Measurements from ENCODE around the gene BACH2. TPM values are rescaled to one million over a fixed set of nuclear protein-coding genes. Genes with fewer than 3 reads are reported as not detected.

BACH2 gene
- polyA plus RNA-seq, 1 donor from 2014 or later = 45.5 TPM

DNA sequence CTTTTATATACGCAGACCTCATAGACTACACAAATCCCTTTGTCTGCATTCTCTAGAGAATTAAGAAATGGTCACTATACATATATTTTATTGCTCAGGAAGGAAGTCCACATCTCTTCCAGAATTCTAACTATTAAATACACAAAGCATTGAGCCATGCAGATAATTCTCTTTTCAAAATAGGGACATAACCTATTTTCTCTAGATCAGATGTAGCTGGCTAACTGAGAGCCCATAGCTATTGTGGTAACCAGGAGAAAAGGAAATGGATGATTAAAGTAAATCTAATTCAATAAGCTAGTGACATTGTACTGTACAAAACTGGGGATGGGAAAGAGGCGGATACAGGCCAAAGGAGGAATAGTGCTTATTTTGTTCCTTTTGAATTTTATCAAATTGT lies 137.2 kb downstream of the BACH2 start:
- no peaks in the 10 kb centered on the region for H3K9me3 ChIP-seq (ENCODE audit: low read length)
- H3K4me2 ChIP-seq (ENCODE audit: low read length) = peak overlapping the region; percentile 26
- H3F3A ChIP-seq (ENCODE audit: insufficient read depth, low read length, poor library complexity, severe bottlenecking) = peaks cover 4% of the 10 kb centered on the region
- H3K9ac ChIP-seq (ENCODE audit: low read length) = no peak overlapping the region
- H3K36me3 ChIP-seq (ENCODE audit: insufficient read depth, low read length) = peaks cover 3% of the 10 kb centered on the region
- peaks cover 59% of the 10 kb centered on the region for H3K79me2 ChIP-seq (replicated peaks; ENCODE audit: insufficient read depth, low read length)
- peak overlapping the region; percentile 13 for H3K27ac ChIP-seq (ENCODE audit: low read length)
- H2AFZ ChIP-seq (ENCODE audit: low read depth, low read length) = no peak overlapping the region
- no peaks in the 10 kb centered on the region for H3K27me3 ChIP-seq (ENCODE audit: insufficient read depth, low read depth, low read length)
- no peaks in the 10 kb centered on the region for H4K20me1 ChIP-seq (ENCODE audit: insufficient read depth)
- no peak for TF ChIP-seq EP300 (conservative IDR thresholded peaks at IDR 0.05; ENCODE audit: poor library complexity, severe bottlenecking)
- no peak for TF ChIP-seq SMC3 (conservative IDR thresholded peaks at IDR 0.05; ENCODE audit: poor library complexity)
- no peak for TF ChIP-seq EZH2 (IDR thresholded peaks at IDR 0.05; ENCODE audit: borderline replicate concordance, insufficient read depth, low read length, poor library complexity, severe bottlenecking)
- TF ChIP-seq, protein P1, sequence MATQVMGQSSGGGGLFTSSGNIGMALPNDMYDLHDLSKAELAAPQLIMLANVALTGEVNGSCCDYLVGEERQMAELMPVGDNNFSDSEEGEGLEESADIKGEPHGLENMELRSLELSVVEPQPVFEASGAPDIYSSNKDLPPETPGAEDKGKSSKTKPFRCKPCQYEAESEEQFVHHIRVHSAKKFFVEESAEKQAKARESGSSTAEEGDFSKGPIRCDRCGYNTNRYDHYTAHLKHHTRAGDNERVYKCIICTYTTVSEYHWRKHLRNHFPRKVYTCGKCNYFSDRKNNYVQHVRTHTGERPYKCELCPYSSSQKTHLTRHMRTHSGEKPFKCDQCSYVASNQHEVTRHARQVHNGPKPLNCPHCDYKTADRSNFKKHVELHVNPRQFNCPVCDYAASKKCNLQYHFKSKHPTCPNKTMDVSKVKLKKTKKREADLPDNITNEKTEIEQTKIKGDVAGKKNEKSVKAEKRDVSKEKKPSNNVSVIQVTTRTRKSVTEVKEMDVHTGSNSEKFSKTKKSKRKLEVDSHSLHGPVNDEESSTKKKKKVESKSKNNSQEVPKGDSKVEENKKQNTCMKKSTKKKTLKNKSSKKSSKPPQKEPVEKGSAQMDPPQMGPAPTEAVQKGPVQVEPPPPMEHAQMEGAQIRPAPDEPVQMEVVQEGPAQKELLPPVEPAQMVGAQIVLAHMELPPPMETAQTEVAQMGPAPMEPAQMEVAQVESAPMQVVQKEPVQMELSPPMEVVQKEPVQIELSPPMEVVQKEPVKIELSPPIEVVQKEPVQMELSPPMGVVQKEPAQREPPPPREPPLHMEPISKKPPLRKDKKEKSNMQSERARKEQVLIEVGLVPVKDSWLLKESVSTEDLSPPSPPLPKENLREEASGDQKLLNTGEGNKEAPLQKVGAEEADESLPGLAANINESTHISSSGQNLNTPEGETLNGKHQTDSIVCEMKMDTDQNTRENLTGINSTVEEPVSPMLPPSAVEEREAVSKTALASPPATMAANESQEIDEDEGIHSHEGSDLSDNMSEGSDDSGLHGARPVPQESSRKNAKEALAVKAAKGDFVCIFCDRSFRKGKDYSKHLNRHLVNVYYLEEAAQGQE (IDR thresholded peaks at IDR 0.05; ENCODE audit: borderline replicate concordance) = no peak
- TF ChIP-seq POLR2AphosphoS5 (IDR thresholded peaks at IDR 0.05) = no peak
- no peak for TF ChIP-seq MXI1 (conservative IDR thresholded peaks at IDR 0.05; ENCODE audit: poor library complexity, severe bottlenecking)
- TF ChIP-seq, protein P2, sequence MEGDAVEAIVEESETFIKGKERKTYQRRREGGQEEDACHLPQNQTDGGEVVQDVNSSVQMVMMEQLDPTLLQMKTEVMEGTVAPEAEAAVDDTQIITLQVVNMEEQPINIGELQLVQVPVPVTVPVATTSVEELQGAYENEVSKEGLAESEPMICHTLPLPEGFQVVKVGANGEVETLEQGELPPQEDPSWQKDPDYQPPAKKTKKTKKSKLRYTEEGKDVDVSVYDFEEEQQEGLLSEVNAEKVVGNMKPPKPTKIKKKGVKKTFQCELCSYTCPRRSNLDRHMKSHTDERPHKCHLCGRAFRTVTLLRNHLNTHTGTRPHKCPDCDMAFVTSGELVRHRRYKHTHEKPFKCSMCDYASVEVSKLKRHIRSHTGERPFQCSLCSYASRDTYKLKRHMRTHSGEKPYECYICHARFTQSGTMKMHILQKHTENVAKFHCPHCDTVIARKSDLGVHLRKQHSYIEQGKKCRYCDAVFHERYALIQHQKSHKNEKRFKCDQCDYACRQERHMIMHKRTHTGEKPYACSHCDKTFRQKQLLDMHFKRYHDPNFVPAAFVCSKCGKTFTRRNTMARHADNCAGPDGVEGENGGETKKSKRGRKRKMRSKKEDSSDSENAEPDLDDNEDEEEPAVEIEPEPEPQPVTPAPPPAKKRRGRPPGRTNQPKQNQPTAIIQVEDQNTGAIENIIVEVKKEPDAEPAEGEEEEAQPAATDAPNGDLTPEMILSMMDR (IDR thresholded peaks at IDR 0.05; ENCODE audit: poor library complexity, severe bottlenecking) = no peak
- no peak for TF ChIP-seq RAD21 (conservative IDR thresholded peaks at IDR 0.05)
- no peak for TF ChIP-seq TAF1 (IDR thresholded peaks at IDR 0.05; ENCODE audit: low read depth)
- peak overlapping the region; percentile 29 for H3K4me3 ChIP-seq (ENCODE audit: low read length)
- no peaks in the 10 kb centered on the region for H3K9me2 ChIP-seq (ENCODE audit: insufficient read depth, low read length)

DNA sequence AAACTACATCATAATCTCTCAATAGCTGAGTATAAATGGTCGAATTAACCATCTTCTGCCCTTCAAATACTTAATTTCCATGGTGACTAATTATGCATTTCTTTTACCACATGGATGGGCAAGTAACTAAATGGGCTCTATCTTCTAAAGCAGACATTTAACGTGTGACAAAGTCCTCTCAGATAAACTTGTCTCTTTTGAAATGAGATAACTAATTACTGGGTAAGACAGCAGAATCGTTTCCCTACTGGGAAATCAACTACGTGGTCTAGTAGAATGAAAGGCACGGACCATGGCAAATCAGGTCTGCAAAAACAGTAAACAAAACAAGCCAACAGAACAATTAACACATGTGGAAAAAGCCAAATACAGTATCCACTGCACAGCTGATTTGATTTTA lies 137.7 kb downstream of the BACH2 start:
- no peak overlapping the region for H3K9ac ChIP-seq (ENCODE audit: low read length)

More for the DNA sequence above, 137.7 kb downstream of the BACH2 start:
- no peaks in the 10 kb centered on the region for H4K20me1 ChIP-seq (ENCODE audit: insufficient read depth)
- peaks cover 4% of the 10 kb centered on the region for H3F3A ChIP-seq (ENCODE audit: insufficient read depth, low read length, poor library complexity, severe bottlenecking)
- H2AFZ ChIP-seq (ENCODE audit: low read depth, low read length) = no peak overlapping the region
- no peak for TF ChIP-seq POLR2AphosphoS5 (IDR thresholded peaks at IDR 0.05)
- TF ChIP-seq RAD21 (conservative IDR thresholded peaks at IDR 0.05) = no peak
- TF ChIP-seq, protein P2 (IDR thresholded peaks at IDR 0.05; ENCODE audit: poor library complexity, severe bottlenecking) = no peak
- H3K9me2 ChIP-seq (ENCODE audit: insufficient read depth, low read length) = no peaks in the 10 kb centered on the region
- peaks cover 3% of the 10 kb centered on the region for H3K36me3 ChIP-seq (ENCODE audit: insufficient read depth, low read length)
- H3K27ac ChIP-seq (ENCODE audit: low read length) = peak overlapping the region; percentile 13
- peaks cover 59% of the 10 kb centered on the region for H3K79me2 ChIP-seq (replicated peaks; ENCODE audit: insufficient read depth, low read length)
- no peak overlapping the region for H3K4me2 ChIP-seq (ENCODE audit: low read length)
- H3K9me3 ChIP-seq (ENCODE audit: low read length) = no peaks in the 10 kb centered on the region
- peak overlapping the region; percentile 29 for H3K4me3 ChIP-seq (ENCODE audit: low read length)
- no peaks in the 10 kb centered on the region for H3K27me3 ChIP-seq (ENCODE audit: insufficient read depth, low read depth, low read length)
